K562 (cell line): ENCODE measurements around the gene NCBP2. TPM values are rescaled to one million over a fixed set of nuclear protein-coding genes. Genes with fewer than 3 reads are reported as not detected.

Experiments used
- ATAC-seq: fragments of 200-7000 bp; cut with Tn5 transposase; 3 replicates; pipeline ENCODE4 v1.9.1; 2020; ENCODE audit warnings: moderate library complexity
- BruUV-seq: library from RNA; stranded (reverse); fragments of 400-500 nt; replicated peaks from 2 replicates; lab custom pipeline; 2021; lab: Mats Ljungman, UMichigan
- CTCF ChIA-PET: fragments of 300-600 bp; formaldehyde crosslinking; extraction: SDS; loops from one replicate; lab custom pipeline; 2021; ENCODE audit warnings: low intra/inter-chr PET ratio; lab: Yijun Ruan, JAX
- POLR2A ChIA-PET: fragments of 300-600, 350-650 bp; sonication (Branson Sonifier 250); formaldehyde crosslinking; extraction: SDS; loops from one replicate; lab custom pipeline; 2021; ENCODE audit warnings: antibody characterized with exemption, inconsistent platforms; lab: Yijun Ruan, JAX
- DNase-seq, 4 experiments: peaks; one replicate each; pipeline versions ENCODE4 v3.0.0 to v3.0.0-alpha.2; 2011 to 2018; ENCODE audit warnings: low spot score in 3 of 4, mixed read lengths in 3 of 4; ENCODE audit errors: extremely low read depth in 1 of 4
- FAIRE-seq: peaks from 2 replicates; lab custom pipeline; 2011; peaks lifted over from hg19 to GRCh38; lab: Jason Lieb, UNC
- H2AFZ ChIP-seq: 2 replicates; pipeline ENCODE4 v1.6.0; 2011; ENCODE audit warnings: low read depth, low read length, control low read depth, inconsistent platforms
- H3K27ac ChIP-seq: fragments of 200-600 bp; 3 replicates; pipeline ENCODE4 v1.8.0; 2011; ENCODE audit warnings: low read depth, mild to moderate bottlenecking, control low read depth, inconsistent platforms, low read length, moderate library complexity, mixed read lengths; ENCODE audit errors: extremely low read depth
- H3K27me3 ChIP-seq, 2 experiments: fragments of 300-600 bp in 1 of 2; 2 replicates in 1 of 2; 3 replicates in 1 of 2; pipeline versions ENCODE4 v1.6.0 to v1.8.0; 2011; ENCODE audit warnings: inconsistent platforms in 2 of 2, low read length in 2 of 2, mild to moderate bottlenecking in 1 of 2, mixed read lengths in 1 of 2, moderate library complexity in 1 of 2; ENCODE audit not compliant: control insufficient read depth in 2 of 2, insufficient read depth in 2 of 2
- H3K36me3 ChIP-seq: fragments of 300-600 bp; 3 replicates; pipeline ENCODE4 v1.8.0; 2011; ENCODE audit warnings: mild to moderate bottlenecking, low read length, inconsistent platforms; ENCODE audit not compliant: control insufficient read depth, insufficient read depth
- H3K4me1 ChIP-seq, 2 experiments: fragments of 200-600 bp in 1 of 2; replicated peaks in 1 of 2; 2 replicates in 1 of 2; 3 replicates in 1 of 2; pipeline versions ENCODE4 v1.5.1 to v1.8.0; 2011; ENCODE audit warnings: inconsistent platforms in 2 of 2, low read length in 2 of 2, mild to moderate bottlenecking in 1 of 2, mixed read lengths in 1 of 2, moderate library complexity in 1 of 2; ENCODE audit not compliant: control insufficient read depth in 2 of 2, insufficient read depth in 2 of 2
- H3K4me2 ChIP-seq: 2 replicates; pipeline ENCODE4 v1.6.1; 2011; ENCODE audit warnings: low read length, control low read depth, inconsistent platforms, mixed read lengths; ENCODE audit not compliant: insufficient read depth
- H3K4me3 ChIP-seq: fragments of 200-600 bp; sonication (generic), shearing (Covaris generic); 2 replicates; pipeline ENCODE4 v1.5.1; 2016; ENCODE audit warnings: control low read depth, inconsistent platforms
- H3K79me2 ChIP-seq: fragments of 200-600 bp; 3 replicates; pipeline ENCODE4 v1.8.0; 2011; ENCODE audit warnings: low read length, inconsistent platforms; ENCODE audit not compliant: control insufficient read depth, insufficient read depth
- H3K9ac ChIP-seq, 2 experiments: 2 replicates each; pipeline versions ENCODE4 v1.6.0 to v1.6.1; 2011; ENCODE audit warnings: low read depth in 2 of 2, low read length in 2 of 2, control low read depth in 1 of 2, inconsistent platforms in 1 of 2, mild to moderate bottlenecking in 1 of 2, mixed read lengths in 1 of 2; ENCODE audit not compliant: insufficient read depth in 1 of 2
- H3K9me1 ChIP-seq: one replicate; pipeline ENCODE4 v1.6.0; 2011; ENCODE audit warnings: inconsistent platforms, mild to moderate bottlenecking, low read length, moderate library complexity; ENCODE audit not compliant: control insufficient read depth, insufficient read depth
- H3K9me3 ChIP-seq: replicated peaks from 2 replicates; pipeline ENCODE4 v1.5.1; 2011; ENCODE audit warnings: low read depth, low read length, inconsistent platforms; ENCODE audit not compliant: control insufficient read depth, insufficient read depth
- H4K20me1 ChIP-seq: replicated peaks from 2 replicates; pipeline ENCODE4 v1.6.1; 2011; ENCODE audit warnings: low read length, inconsistent platforms, mixed read lengths; ENCODE audit not compliant: control insufficient read depth, insufficient read depth
- BRD4 ChIP-seq: fragments of 200-600 bp; sonication (generic); IDR thresholded peaks from 2 replicates; pipeline ENCODE4 v1.6.1; 2017; ENCODE audit warnings: inconsistent platforms
- HEY1 ChIP-seq: fragments of 250-450 bp; sonication (Bioruptor Pico); IDR thresholded peaks from 2 replicates; pipeline ENCODE4 v1.5.0; 2020; ENCODE audit warnings: mild to moderate bottlenecking, moderate library complexity, borderline replicate concordance
- POLR3A ChIP-seq: IDR thresholded peaks from 2 replicates; pipeline ENCODE4 v1.6.1; 2011; ENCODE audit warnings: borderline replicate concordance, mild to moderate bottlenecking, moderate library complexity; ENCODE audit not compliant: insufficient read length, insufficient read depth; ENCODE audit errors: extremely low read depth
- YY1 ChIP-seq, 3 experiments: IDR thresholded peaks; 2 replicates each; pipeline ENCODE4 v1.6.1; 2011; ENCODE audit warnings: low read length in 2 of 3, mild to moderate bottlenecking in 2 of 3, moderate library complexity in 2 of 3, borderline replicate concordance in 1 of 3, control low read depth in 1 of 3, low read depth in 1 of 3; ENCODE audit not compliant: insufficient read depth in 3 of 3, insufficient replicate concordance in 2 of 3, control insufficient read depth in 1 of 3, insufficient read length in 1 of 3; ENCODE audit errors: extremely low read depth in 1 of 3
- ZFP91 ChIP-seq: sonication (generic); formaldehyde crosslinking; IDR thresholded peaks from 2 replicates; pipeline ENCODE4 v1.8.0; 2022; ENCODE audit warnings: mild to moderate bottlenecking, missing genetic modification reagents
- ZKSCAN3 ChIP-seq: fragments of 250-450 bp; sonication (Bioruptor Pico); IDR thresholded peaks from 2 replicates; pipeline ENCODE4 v1.4.0; 2020
- ZNF217 ChIP-seq: sonication (generic); formaldehyde crosslinking; IDR thresholded peaks from 2 replicates; pipeline ENCODE4 v1.8.0; 2022; ENCODE audit warnings: mild to moderate bottlenecking, missing genetic modification reagents
- ZNF384 ChIP-seq: IDR thresholded peaks from 2 replicates; pipeline ENCODE4 v1.6.1; 2012; ENCODE audit warnings: low read depth, low read length, improper control_type of control experiment
- WGBS: fragments of 100-300 bp; shearing (Covaris generic); methylation state at CpG from one replicate; pipeline ENCODE4 v1.1.6; 2016; ENCODE audit warnings: low coverage, mixed read lengths; ENCODE audit not compliant: insufficient coverage; ENCODE audit errors: missing lambda C conversion rate; 5-methylcytosine and 5-hydroxymethylcytosine counted together
- in situ Hi-C: fragments of 300-500 bp; cut with MboI; formaldehyde crosslinking; loops from 4 replicates; pipeline ENCODE4 v1.15.0; 2018; ENCODE audit warnings: inconsistent platforms, mixed read lengths
- intact Hi-C: fragments of 100-400 bp; cut with micrococcal nuclease; formaldehyde crosslinking; loops from 2 replicates; pipeline ENCODE4 v1.14.2; 2022
- polyA plus RNA-seq, 8 experiments: library from polyadenylated mRNA; depleted of rRNA in 4 of 8; stranded (reverse) in 5 of 8; unstranded in 3 of 8; fragments of >200 nt; fragmentation: Nextera tagmentation in 2 of 8; fragmentation: Illumina TruSeq in 1 of 8; extraction: Ambion mirVana in 2 of 8; extraction: Trizol in 1 of 8; gene quantifications; 2 replicates each; pipeline versions ENCODE4 v1.2.1 to v1.2.3, GENCODE V29; 2011 to 2014; ENCODE audit warnings: inconsistent platforms in 1 of 8, missing spikeins in 1 of 8
- total RNA-seq, 7 experiments: library from RNA; depleted of rRNA in 6 of 7; stranded (reverse); fragments of >200 nt in 6 of 7; fragmentation: Illumina TruSeq in 2 of 7; extraction: Trizol in 2 of 7; gene quantifications; 2 replicates each; pipeline versions ENCODE4 v1.2.1 to v1.2.3, GENCODE V29; 2011 to 2021; ENCODE audit warnings: low replicate concordance in 1 of 7
- TF ChIP-seq, protein P1 (sequence below): fragments of 450-650 bp; IDR thresholded peaks from 2 replicates; pipeline ENCODE4 v1.6.1; 2016; ENCODE audit warnings: missing biosample characterization, missing genetic modification characterization
- TF ChIP-seq, protein P2 (sequence below): fragments of 250-450 bp; sonication (Bioruptor Pico); IDR thresholded peaks from 2 replicates; pipeline ENCODE4 v1.5.1; 2021; ENCODE audit warnings: mild to moderate bottlenecking

Gene NCBP2
- total and polyA plus RNA-seq, 9 of the 15 experiments (the other 6 are each of a cell fraction or from before 2014, with no cell fraction given) = 56.4 to 102 (median 82.3) TPM

- no peak for FAIRE-seq
- H3K9me1 ChIP-seq = peaks cover 4% of the 10 kb centered on the region
These were observed 49.5 kb upstream of the NCBP2 start for GRCh38 chr3:196991581-196992460.

More at GRCh38 chr3:196991581-196992460, 49.5 kb upstream of the NCBP2 start:
- H3K27ac ChIP-seq = no peak overlapping the region
- ATAC-seq = no peak
- no peaks in the 10 kb centered on the region for H3K36me3 ChIP-seq
- no peak overlapping the region for H3K4me3 ChIP-seq
- no peaks in the 10 kb centered on the region for H3K9me3 ChIP-seq
- TF ChIP-seq BRD4 (no peak), ZNF217 (CRISPR knock-in tag) (no peak), YY1 (IDR thresholded peaks at IDR 0.05; ENCODE audit: borderline replicate concordance in 1 of 3, control insufficient read depth in 1 of 3, extremely low read depth in 1 of 3, insufficient read depth in 3 of 3, insufficient read length in 1 of 3, insufficient replicate concordance in 2 of 3, low read depth in 1 of 3, low read length in 2 of 3) (no peak), ZFP91 (CRISPR knock-in tag) (no peak), ZKSCAN3 (CRISPR knock-in tag) (no peak), HEY1 (CRISPR knock-in tag) (no peak), ZNF384 (no peak), POLR3A (no peak)
- TF ChIP-seq, protein P1, sequence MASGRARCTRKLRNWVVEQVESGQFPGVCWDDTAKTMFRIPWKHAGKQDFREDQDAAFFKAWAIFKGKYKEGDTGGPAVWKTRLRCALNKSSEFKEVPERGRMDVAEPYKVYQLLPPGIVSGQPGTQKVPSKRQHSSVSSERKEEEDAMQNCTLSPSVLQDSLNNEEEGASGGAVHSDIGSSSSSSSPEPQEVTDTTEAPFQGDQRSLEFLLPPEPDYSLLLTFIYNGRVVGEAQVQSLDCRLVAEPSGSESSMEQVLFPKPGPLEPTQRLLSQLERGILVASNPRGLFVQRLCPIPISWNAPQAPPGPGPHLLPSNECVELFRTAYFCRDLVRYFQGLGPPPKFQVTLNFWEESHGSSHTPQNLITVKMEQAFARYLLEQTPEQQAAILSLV (tag) = no peak
- TF ChIP-seq, protein P2, sequence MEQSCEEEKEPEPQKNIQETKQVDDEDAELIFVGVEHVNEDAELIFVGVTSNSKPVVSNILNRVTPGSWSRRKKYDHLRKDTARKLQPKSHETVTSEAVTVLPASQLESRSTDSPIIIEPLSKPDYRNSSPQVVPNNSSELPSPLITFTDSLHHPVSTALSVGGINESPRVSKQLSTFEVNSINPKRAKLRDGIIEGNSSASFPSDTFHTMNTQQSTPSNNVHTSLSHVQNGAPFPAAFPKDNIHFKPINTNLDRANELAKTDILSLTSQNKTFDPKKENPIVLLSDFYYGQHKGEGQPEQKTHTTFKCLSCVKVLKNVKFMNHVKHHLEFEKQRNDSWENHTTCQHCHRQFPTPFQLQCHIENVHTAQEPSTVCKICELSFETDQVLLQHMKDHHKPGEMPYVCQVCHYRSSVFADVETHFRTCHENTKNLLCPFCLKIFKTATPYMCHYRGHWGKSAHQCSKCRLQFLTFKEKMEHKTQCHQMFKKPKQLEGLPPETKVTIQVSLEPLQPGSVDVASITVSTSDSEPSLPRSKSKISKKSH = no peak
- H2AFZ ChIP-seq = no peak overlapping the region
- in situ Hi-C loops (loop anchor here (25.0 kb wide), 1 partner anchor 520 kb away; no protein-coding TSS in a partner anchor), intact Hi-C loops (no loop called here)
- 0 out of 2 replicates have a peak, but pooled peaks cover 4% of the 10 kb centered on the region for H4K20me1 ChIP-seq
- no peak overlapping the region for H3K4me2 ChIP-seq
- no peak overlapping the region for H3K9ac ChIP-seq
- 73% methylated on average over 28 of the region's 28 CpGs for WGBS
- BruUV-seq = no TSS peak
- peaks cover 18 to 46% of the 10 kb centered on the region in 2 experiments for H3K4me1 ChIP-seq
- CTCF ChIA-PET = no interaction called here
- DNase-seq = no peak
- no peaks in the 10 kb centered on the region for H3K79me2 ChIP-seq
- H3K27me3 ChIP-seq = no peaks in the 10 kb centered on the region
- POLR2A ChIA-PET = no interaction called here
